ENCODE results near the gene RAB11FIP4. TPM values are rescaled to one million over a fixed set of nuclear protein-coding genes. Genes with fewer than 3 reads are reported as not detected.

Gene RAB11FIP4
- polyA plus RNA-seq, 1 of the 3 experiments (the other 2 are of a cell fraction): 9.4 TPM

DNA sequence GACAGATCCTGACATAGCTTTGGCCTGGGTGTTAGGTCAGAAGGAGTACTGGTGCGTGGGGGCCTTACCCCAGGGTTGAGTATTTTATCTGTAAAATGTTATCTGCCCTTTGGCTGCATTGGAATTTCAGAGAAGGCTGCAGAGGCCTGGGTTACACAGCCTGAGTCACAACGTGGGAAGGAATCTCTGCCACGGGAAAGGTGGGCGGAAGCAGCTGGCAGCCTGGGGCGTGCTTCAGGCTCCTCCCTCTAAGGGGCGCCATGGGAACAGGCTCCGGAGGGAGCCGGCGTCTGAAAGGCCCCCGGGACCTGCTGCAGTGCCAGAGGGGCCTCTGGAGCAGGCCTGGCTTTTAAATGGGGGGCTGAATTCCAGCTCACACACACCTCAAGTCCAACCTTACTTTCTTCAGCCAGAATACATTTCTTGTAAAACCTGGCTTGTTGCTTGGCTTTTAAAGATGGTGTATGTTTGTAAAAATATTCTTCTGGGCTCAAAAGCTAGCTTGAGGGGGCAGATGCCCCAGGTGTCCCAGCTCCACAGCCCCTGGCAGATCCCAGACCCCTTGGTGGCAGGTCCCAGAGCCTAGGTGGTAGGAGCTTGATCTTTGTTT is 142.2 kb downstream of the RAB11FIP4 start (continued):
- TF ChIP-seq, protein P1, sequence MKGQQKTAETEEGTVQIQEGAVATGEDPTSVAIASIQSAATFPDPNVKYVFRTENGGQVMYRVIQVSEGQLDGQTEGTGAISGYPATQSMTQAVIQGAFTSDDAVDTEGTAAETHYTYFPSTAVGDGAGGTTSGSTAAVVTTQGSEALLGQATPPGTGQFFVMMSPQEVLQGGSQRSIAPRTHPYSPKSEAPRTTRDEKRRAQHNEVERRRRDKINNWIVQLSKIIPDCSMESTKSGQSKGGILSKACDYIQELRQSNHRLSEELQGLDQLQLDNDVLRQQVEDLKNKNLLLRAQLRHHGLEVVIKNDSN (IDR thresholded peaks at IDR 0.05; ENCODE audit: borderline replicate concordance, low read depth): no peak
- TF ChIP-seq MXI1 (IDR thresholded peaks at IDR 0.05; ENCODE audit: low read depth, low read length): no peak
- TF ChIP-seq, protein P2, sequence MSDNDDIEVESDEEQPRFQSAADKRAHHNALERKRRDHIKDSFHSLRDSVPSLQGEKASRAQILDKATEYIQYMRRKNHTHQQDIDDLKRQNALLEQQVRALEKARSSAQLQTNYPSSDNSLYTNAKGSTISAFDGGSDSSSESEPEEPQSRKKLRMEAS (IDR thresholded peaks at IDR 0.05; ENCODE audit: low read depth): 0 out of 2 replicates have a peak, but pooled peaks have one; percentile 56
- TF ChIP-seq FOXM1 (IDR thresholded peaks at IDR 0.05; ENCODE audit: low read depth): no peak
- TF ChIP-seq, protein P3, sequence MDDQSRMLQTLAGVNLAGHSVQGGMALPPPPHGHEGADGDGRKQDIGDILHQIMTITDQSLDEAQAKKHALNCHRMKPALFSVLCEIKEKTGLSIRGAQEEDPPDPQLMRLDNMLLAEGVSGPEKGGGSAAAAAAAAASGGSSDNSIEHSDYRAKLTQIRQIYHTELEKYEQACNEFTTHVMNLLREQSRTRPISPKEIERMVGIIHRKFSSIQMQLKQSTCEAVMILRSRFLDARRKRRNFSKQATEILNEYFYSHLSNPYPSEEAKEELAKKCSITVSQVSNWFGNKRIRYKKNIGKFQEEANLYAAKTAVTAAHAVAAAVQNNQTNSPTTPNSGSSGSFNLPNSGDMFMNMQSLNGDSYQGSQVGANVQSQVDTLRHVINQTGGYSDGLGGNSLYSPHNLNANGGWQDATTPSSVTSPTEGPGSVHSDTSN (IDR thresholded peaks at IDR 0.05): no peak
- TF ChIP-seq, protein P4, sequence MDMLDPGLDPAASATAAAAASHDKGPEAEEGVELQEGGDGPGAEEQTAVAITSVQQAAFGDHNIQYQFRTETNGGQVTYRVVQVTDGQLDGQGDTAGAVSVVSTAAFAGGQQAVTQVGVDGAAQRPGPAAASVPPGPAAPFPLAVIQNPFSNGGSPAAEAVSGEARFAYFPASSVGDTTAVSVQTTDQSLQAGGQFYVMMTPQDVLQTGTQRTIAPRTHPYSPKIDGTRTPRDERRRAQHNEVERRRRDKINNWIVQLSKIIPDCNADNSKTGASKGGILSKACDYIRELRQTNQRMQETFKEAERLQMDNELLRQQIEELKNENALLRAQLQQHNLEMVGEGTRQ (IDR thresholded peaks at IDR 0.05; ENCODE audit: borderline replicate concordance, low read depth, low read length): no peak
- TF ChIP-seq GABPA (IDR thresholded peaks at IDR 0.05; ENCODE audit: low read depth): no peak
- no peak for TF ChIP-seq TAF1 (IDR thresholded peaks at IDR 0.05; ENCODE audit: borderline replicate concordance, low read depth, low read length)
- 0 out of 2 replicates have a peak, but pooled peaks have one; percentile 14 for TF ChIP-seq POLR2AphosphoS5 (IDR thresholded peaks at IDR 0.05; ENCODE audit: low read depth, low read length)
- TF ChIP-seq RCOR1 (IDR thresholded peaks at IDR 0.05; ENCODE audit: low read length): 0 out of 2 replicates have a peak, but pooled peaks have one; percentile 6
- TF ChIP-seq NRF1 (IDR thresholded peaks at IDR 0.05; ENCODE audit: low read depth, low read length): no peak
- TF ChIP-seq, protein P5, sequence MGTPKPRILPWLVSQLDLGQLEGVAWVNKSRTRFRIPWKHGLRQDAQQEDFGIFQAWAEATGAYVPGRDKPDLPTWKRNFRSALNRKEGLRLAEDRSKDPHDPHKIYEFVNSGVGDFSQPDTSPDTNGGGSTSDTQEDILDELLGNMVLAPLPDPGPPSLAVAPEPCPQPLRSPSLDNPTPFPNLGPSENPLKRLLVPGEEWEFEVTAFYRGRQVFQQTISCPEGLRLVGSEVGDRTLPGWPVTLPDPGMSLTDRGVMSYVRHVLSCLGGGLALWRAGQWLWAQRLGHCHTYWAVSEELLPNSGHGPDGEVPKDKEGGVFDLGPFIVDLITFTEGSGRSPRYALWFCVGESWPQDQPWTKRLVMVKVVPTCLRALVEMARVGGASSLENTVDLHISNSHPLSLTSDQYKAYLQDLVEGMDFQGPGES (IDR thresholded peaks at IDR 0.05; ENCODE audit: low read depth, low read length): no peak

DNA sequence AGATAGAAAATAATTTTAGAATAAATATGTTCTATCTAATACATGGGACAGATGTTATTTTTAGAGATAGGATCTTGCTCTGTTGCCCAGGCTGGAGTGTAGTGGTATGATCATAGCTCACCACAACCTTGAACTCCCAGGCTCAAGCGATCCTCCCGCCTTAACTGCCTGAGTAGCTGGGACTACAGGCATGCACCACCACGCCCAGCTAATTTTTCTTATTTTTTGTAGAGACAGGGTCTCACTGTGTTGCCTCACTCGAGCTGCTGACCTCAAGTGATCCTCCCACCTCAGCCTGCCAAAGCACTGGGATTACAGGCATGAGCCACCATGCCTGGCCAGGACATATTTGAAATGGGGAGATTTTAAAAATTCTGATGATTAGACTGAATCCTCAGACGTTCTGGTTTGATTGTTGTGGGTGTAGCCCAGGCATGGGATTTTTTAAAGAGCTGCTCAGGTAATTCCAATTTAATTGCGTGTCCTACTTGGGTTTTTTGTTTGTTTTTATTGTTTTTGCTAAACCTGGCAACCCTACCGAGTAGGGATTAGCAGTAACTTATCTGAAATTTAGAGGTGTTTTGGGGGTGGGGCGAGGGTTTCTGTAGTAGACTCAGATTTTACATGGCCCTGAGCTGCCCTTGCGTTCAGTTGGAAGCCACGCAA is 142.9 kb downstream of the RAB11FIP4 start:
- CTCF ChIA-PET: interaction anchor here (0.7 to 12.9 kb wide), 18 partner anchors 8 to 323 kb away, joined by 3 to 137 read pairs (median 4); no protein-coding TSS in a partner anchor
- POLR2A ChIA-PET: interaction anchor here (1.1 kb wide), 1 partner anchor 10 kb away, joined by 4 read pairs; no protein-coding TSS in a partner anchor
- WGBS (ENCODE audit: low lambda C conversion rate): 85% methylated on average over 10 of the region's 10 CpGs

More for the DNA sequence above, 142.9 kb downstream of the RAB11FIP4 start:
- Histone ChIP-seq H3F3A (replicated peaks; ENCODE audit: insufficient read depth) (no peaks in the 10 kb centered on the region), H3K9ac (no peak overlapping the region), H3K4me1 (ENCODE audit: control insufficient read depth in 1 of 2, insufficient read depth in 2 of 2, low read depth in 1 of 2, low read length in 1 of 2) (peaks cover 11 to 16% of the 10 kb centered on the region in 2 experiments; a peak in 3 of 4 replicates), H3K79me2 (ENCODE audit: insufficient read depth) (no peaks in the 10 kb centered on the region), H3K27me3 (ENCODE audit: insufficient read depth) (no peaks in the 10 kb centered on the region), H4K20me1 (ENCODE audit: insufficient read depth) (no peaks in the 10 kb centered on the region), H3K9me2 (no peaks in the 10 kb centered on the region), H3K27ac (ENCODE audit: low read depth in 2 of 2, low read length in 1 of 2) (peak overlapping the region in 1 of 2 experiments; percentile 66; a peak in 2 of 4 replicates), H3K4me2 (peak overlapping the region; percentile 50; the same call in 1 of the 2 replicates), H3K9me3 (no peaks in the 10 kb centered on the region), H3K4me3 (ENCODE audit: low read depth in 2 of 2, low read length in 1 of 2) (no peak overlapping the region), H3K36me3 (replicated peaks in 1 of 2; ENCODE audit: control insufficient read depth in 1 of 2, insufficient read depth in 2 of 2, low read length in 1 of 2) (no peaks in the 10 kb centered on the region), H2AFZ (ENCODE audit: low read depth) (peak overlapping the region; percentile 56; the same call in 1 of the 2 replicates)
- no peak for DNase-seq
- TF ChIP-seq EZH2phosphoT487 (IDR thresholded peaks at IDR 0.05; ENCODE audit: borderline replicate concordance, low read depth) (no peak), EP300 (IDR thresholded peaks at IDR 0.05; ENCODE audit: borderline replicate concordance in 1 of 2, low read depth in 1 of 2, low read length in 1 of 2) (no peak), ELF1 (IDR thresholded peaks at IDR 0.05) (no peak), TAF1 (IDR thresholded peaks at IDR 0.05; ENCODE audit: borderline replicate concordance, low read depth, low read length) (no peak), MEF2A (IDR thresholded peaks at IDR 0.05; ENCODE audit: borderline replicate concordance, low read depth) (no peak), SMC3 (IDR thresholded peaks at IDR 0.05; ENCODE audit: low read depth, low read length) (no peak)
